Measurements from ENCODE around the gene PCA3.
"Not testable (repeated sequence)": the region's sequence is repeated elsewhere in the genome, so short reads cannot be mapped to it uniquely, and the experiment has no call there.

PCA3 gene

GRCh38 chr9:76764138-76764537 is at the start of gene PCA3:
Gene PCA3 (plus strand): TSS chr9:76764438.
- no peak for DNase-seq (ENCODE audit: low read depth in 2 of 2)

DNA sequence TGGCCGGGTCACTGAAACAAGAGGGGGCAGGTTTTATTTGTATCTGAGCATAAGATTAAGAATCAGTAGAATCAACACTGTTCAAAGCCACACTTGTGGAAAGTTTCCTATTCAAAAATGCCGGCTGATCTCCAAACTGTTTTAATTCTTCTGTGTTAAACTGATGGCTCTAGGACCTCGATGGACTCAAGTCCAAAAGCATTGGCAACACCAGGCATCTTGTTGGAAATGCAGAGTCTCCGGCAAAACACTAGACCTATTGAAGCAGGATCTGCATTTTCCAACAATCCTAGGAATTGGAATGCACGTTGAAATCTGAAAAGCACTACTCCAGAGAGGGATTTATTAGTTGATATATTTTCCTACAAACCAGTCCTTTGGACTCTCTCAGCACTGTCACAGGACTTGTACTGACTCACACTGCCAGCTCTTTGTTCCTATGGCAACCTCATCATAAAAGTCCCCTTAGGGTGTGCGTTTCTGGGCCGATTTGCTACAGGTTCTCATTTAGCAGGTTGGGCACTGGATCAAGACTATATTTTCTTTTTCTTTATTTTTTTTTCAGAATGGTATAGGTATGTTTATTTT is 48.1 kb upstream of the PCA3 start:
- DNase-seq (ENCODE audit: low read depth in 2 of 2): no peak

- DNase-seq (ENCODE audit: low read depth in 2 of 2): no peak
These were observed 47.1 kb upstream of the PCA3 start for GRCh38 chr9:76717176-76717575.

- DNase-seq (ENCODE audit: low read depth in 2 of 2): no peak
These were observed 46.6 kb upstream of the PCA3 start for GRCh38 chr9:76717613-76718012.

DNA sequence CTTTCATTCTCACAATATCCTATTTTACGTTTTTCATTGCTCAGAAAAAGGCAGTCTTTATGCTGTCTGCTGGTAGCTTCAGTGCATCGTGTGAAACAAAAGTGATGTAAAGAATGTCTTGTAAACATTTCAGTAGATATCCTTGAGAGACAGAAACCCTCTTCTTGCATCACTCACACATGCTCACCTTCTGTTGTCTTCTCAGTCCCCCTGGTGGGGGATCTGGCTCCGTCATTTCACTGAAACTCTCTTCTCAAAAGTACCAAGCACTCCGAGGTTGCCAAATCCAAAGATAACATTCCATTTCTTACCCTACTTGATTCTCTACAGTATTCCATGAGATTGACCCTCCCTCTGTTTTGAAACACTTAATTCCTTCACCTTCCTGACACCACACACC is 46.1 kb upstream of the PCA3 start:
- DNase-seq (ENCODE audit: low read depth in 2 of 2): no peak

DNA sequence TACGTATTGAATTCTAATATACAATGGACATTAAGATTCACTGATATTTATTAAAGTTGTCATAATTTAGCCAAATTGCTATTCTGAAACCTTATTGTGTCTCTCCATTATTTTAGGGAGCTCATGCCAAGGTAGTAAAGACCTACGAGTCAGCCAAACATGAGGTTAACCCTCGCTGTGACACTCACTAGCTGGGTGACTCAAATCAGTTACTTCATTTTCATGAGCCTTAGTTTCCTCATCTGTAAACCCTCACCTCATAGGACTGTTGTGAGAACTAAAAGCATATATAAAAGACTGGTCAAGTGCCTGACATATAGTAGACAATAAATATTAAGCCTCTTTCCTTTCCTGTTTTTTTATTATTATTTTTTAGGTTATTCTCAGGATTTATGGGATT is 44.0 kb upstream of the PCA3 start:
- no peak for DNase-seq (ENCODE audit: low read depth in 2 of 2)

DNA sequence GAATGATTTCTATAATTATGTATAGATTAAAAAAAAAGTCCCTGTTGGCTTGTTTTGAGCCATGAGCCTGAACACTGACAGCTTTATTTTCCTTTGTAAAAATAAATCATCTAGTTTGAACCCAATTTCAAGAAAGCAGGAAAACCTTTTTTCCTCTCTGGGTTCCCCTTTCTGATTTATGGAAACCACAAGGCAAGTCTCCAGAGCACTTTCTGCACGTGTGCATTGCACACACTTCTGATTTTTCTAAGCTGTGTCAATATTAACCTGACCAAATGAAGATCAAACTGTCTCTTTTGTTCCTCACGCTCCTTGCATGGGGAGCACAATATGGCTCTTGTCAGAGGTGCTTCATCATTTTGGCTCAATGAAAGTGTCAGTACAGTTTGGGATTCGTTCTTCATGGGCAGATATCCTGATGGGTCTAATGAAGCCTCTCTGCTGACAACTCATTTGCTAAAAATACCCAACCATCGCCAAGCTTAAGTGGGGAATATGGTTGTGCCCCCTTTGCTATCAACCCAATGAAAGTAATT is 39.2 kb upstream of the PCA3 start:
- DNase-seq (ENCODE audit: low read depth in 2 of 2): no peak

- no peak for DNase-seq (ENCODE audit: low read depth in 2 of 2)
These were observed 38.4 kb upstream of the PCA3 start for GRCh38 chr9:76725885-76726284.

DNA sequence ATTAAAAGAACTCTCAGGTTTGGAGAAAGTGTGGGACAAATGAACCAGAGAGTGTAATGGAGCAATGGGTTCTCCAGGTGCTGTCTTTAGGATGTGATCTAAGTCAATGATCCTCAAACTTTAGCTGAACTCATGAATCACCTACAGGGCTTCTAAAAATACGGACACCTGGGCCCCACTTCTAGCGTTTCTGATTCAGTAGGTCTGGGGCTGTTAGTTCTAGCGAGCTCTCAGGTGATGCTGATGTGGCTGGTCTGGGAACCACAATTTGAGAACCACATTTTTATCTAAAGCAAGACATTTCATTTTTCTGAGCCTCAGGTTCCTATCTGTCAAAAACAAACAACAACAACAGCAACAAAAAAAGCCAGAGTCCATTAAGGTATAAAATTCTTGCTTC is 35.1 kb upstream of the PCA3 start:
- DNase-seq (ENCODE audit: low read depth in 2 of 2): no peak

DNA sequence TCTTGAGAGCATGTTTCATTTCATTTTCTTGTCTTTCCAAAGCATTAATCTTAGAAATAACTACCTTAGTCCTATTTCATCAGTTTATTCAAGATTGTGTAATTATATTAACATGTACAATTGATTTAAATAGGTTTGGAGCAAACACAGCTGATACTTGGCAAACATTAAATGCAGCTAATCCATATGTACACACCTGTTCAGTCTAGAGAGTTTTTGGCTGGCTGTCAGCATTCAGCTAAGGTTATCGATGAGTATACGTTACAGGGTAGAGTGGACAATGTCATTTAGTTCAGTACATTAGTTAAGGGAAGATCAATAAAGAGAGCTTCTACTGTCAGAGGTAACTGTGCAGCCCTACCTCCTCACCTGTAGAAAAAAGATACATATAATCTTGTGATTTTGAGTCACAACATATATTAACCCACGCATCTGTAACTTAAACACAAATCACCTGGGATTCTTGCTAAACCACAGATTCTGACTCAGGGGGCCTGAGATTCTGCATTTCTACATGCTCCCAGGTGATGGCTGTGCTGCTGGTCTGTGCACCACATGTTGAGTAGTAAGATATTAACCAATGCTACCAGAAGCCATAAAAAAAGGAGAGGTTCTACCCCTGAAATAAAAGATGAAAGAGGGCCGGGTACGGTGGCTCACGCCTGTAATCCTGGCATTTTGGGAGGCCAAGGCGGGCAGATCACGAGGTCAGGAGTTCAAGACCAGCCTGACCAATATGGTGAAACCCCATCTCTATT is 34.1 kb upstream of the PCA3 start:
- no peak for DNase-seq (ENCODE audit: low read depth in 2 of 2)

DNA sequence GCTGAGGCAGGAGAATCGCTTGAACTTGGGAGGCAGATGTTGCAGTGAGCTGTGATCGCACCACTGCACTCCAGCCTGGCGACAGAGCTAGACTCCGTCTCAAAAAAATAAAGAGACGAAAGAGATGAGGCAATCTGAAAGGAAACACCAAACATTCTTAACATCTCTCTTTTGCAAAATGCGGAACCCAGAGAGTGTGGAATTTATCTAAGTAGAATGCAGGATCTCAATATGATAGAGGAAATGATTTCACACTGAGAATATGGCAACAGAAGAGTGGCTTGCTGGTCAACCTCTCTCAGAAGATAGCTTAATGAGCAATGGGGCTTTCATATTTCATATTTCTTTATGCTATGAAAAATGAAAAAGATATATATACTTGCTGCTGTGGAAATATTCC is 33.4 kb upstream of the PCA3 start:
- DNase-seq (ENCODE audit: low read depth in 2 of 2): no peak

- no peak for DNase-seq (ENCODE audit: low read depth in 2 of 2)
These were observed 31.8 kb upstream of the PCA3 start for GRCh38 chr9:76732341-76732958.

- no peak for DNase-seq (ENCODE audit: low read depth in 2 of 2)
These were observed 31.1 kb upstream of the PCA3 start for GRCh38 chr9:76733096-76733495.

DNA sequence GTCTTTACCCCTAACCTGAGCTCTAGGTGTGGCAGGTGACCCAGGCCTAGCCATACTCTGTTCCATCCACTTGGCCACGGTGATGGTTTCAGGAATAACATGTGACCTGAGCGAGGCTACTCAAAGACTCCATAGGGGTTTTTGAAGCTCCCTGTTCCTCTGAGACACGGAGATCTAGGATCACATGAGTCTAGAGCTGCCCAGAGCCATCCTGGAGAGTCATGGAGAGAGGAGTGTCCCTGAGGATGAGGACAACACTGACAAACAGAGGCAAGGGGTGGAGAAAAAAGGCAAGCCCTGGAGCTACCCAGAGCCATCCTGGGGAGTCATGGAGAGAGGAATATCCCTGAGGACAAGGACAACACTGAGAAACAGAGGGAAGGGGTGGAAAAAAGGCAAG is 29.5 kb upstream of the PCA3 start:
- no peak for DNase-seq (ENCODE audit: low read depth in 2 of 2)

DNA sequence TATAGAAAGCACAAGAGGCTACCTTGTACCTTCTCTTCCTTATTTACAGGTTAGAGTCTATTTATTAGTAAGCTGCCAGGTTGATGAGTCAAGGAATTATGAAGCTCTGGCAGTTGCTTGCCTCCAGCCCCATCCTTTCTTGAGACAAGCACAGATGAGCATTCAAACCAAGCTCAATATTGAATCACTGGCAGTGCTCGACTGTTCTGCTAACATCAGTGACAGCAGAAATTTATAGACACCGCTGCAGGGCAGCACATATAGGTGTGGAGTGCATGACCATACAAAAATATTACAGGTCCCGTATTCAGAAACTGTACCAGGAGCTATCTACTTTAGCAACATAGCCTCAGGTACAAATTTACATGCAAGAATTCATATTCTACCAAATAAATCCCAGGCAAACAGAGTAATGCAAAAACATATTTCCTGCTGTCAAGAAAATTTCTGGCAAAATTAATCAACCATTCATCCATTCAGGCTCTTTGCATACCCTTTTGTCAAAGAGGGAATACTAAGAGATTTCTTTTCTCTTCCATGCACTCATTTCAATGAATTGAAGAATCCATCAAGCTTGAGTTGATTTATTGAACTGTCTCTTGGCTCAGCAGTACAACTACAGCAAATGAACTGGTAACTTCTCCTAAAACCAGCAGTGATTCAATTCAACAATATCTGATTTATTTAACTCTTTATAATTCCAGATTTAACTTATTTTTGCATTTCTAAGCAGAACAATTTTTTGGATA is 26.9 kb upstream of the PCA3 start:
- DNase-seq (ENCODE audit: low read depth in 2 of 2): no peak

DNA sequence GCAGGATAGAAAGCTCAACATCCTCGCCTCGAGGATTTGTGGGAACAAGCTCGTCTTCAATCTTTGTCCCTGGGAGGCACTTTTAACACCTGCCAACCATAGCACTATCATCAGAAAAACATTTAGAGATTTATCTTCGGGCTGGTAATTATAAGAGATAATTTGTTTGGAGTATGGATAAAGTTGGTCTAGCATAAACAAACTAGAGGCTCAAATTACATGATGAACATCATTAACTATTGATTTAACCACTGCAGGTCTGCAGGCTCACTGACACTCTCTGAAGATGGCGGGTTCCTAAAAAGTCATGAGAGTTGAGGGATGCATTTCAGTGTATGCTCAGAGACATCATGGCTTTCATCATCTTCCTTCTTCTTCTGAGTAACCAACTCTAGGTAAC is 25.8 kb upstream of the PCA3 start:
- DNase-seq (ENCODE audit: low read depth in 2 of 2): no peak

DNA sequence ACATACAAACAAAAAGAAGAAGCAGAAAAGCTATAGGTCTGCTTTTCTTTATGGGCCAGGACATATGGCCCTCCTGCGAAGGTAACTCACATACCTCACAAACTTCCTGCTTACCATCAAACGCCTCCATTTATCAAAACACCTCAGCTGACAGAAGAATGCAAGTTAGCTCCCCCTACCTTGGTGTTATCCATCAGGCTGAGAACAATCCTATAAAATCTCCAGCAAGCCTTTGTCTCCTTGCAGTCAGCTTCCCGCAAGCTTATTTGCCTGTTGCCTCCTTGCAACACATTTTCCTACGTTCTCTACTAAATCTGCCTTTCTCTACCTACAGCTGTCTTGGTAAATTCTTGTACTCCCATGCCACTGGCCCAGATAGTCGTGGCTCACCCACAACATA is 22.7 kb upstream of the PCA3 start:
- no peak for DNase-seq (ENCODE audit: low read depth in 2 of 2)

- not testable (repeated sequence) for DNase-seq (ENCODE audit: low read depth in 2 of 2)
These were observed 21.3 kb upstream of the PCA3 start for GRCh38 chr9:76742890-76743289.

DNA sequence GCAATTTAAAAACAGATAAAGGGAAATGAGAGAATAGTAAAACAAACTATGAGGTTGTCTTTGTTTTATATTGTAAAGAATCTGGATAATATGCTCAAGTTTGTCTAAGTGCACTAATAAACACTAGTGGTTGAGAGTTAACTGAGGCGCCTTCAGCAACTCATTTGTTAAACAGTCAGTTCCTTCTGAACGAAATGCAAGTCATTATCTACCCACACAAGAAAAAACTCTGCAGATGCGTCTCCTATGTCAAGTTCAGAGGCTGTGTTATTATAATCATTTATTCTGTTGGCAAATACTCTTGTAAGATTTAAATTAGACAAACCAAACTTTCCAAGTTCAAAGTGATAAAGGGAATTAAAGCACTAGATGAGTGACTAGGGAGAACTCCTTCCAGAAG is 20.3 kb upstream of the PCA3 start:
- DNase-seq (ENCODE audit: low read depth in 2 of 2): no peak

DNA sequence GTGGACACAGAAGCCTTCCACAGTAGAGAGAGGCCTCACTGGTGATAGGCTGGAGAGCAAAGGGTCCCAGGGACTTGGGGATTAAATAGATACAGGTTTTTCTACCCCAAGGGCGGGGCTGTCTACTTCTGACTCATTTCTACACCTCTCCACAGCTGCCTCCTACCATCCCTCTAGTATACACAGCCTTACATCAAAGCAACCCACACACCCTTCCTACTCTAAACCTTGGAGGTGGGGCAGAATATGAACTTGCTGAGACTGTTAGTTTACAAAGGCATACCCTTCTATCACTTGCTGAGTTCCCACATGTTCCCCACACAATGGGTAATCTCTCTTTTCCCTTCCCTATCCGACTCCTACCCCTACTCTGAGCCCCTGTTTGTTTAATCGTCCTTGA is 19.9 kb upstream of the PCA3 start:
- no peak for DNase-seq (ENCODE audit: low read depth in 2 of 2)

- no peak for DNase-seq (ENCODE audit: low read depth in 2 of 2)
These were observed 13.2 kb upstream of the PCA3 start for GRCh38 chr9:76751001-76751400.

DNA sequence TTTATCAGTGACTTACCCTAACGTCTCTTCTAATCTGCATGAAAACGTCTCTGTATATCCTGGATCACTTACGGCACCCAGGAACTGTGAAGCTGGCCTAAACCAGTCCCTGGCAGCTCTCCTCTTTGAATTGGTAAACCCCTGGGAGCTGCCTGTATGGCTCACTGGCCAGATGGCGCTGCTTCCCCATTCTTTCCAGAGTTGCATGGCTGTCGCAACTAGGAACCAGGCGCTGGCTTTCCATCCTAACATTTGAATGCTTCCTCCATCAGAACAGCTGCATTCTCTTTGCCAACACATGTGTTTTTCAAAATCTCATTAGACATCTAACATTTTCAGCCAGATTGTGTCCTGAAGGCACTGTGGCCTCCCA is 8.0 kb upstream of the PCA3 start:
- no peak for DNase-seq (ENCODE audit: low read depth in 2 of 2)

Data from stimulated activated CD4-positive, alpha-beta T cell treated with anti-CD3 and anti-CD28 coated beads, Interleukin-1b, Interleukin-23, amount 100 ng/mL, for 1 hour (primary cell).